HL-60/S4 treated with phorbol 12-myristate 13-acetate at 8.2 ng/mL for 4 days and 3 days (cell line): ENCODE results near the gene OLA1.

ENCODE experiments used
- in situ Hi-C: fragments of 300-500 bp; cut with MboI; formaldehyde crosslinking; loops from 2 replicates; pipeline ENCODE4 v1.15.0; 2022; ENCODE audit warnings: low sequenced_read_pairs

The OLA1 gene

DNA sequence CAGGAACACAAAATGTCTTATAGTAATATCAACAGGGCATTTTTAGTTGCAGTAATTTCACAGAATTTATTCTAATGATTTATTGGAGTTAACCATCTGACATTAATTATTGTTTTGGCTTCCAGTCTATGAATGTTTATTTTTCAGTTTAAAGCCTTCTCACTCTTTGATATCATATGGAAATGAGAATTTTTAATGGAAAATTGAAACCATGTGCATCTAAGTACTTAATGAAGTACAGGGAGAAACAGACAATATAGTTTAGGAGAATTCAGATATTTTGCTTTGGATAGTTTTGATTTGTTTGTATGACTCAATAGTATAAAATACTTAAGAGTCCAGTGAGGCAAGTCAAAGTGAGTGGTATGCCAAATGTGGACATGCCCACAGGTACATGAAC is 126.1 kb downstream of the OLA1 start:
- in situ Hi-C loops, result no loop called here

DNA sequence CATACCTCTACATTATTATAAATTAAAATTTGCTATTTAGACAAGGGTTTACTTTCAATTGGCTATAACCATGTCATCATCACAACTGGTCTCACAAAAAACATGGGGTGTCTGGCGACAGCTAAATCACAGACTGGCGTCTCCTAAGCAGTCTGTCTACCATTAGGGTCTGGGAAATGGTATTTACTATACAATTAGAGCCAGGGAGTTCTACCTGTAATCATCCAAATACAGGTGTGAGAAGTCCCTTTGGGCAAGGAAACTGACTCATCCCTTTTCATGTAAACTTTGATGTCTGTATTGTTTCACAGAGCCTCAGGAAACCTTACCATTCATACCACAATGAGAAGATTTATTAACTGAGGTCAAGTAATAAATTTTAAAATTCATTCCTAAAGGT is 126.7 kb downstream of the OLA1 start:
- in situ Hi-C loops, result no loop called here

DNA sequence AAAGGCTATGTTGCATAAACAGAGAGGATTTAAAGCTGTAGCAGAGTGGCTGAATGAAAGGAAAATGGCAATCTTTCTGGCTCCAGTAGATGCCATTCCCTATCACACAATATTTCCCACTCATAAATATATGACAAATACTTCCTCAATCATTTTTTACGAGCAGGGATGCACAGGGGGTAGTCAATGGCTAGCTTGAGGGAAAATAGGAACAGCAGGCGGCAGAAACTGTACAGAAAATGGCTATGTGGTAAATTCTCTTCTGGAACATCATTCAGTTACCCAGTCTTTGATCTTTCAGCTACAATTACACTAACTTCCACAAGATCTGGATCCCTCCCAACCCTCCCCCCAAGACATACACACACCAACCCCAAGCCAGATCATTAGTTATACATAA is 127.2 kb downstream of the OLA1 start:
- in situ Hi-C loops, result no loop called here

DNA sequence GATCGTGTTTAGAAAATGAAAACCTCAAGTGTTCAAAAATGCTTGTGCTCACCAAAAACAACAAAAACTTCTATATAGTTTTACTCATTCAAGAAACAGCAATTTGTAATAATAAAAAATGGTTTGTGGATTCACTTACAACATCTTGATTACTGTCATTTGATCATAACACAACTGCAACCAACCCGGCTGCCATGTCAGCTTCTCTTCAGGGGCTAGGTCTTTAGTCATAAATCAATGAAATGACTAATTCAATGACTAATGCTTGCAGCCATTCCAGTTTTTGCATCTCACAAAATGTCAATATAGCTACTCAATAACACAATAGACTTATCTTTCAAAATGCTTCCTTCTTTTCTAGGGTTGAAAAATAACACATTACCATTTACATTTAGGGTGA is 128.0 kb downstream of the OLA1 start:
- in situ Hi-C loops, result no loop called here

DNA sequence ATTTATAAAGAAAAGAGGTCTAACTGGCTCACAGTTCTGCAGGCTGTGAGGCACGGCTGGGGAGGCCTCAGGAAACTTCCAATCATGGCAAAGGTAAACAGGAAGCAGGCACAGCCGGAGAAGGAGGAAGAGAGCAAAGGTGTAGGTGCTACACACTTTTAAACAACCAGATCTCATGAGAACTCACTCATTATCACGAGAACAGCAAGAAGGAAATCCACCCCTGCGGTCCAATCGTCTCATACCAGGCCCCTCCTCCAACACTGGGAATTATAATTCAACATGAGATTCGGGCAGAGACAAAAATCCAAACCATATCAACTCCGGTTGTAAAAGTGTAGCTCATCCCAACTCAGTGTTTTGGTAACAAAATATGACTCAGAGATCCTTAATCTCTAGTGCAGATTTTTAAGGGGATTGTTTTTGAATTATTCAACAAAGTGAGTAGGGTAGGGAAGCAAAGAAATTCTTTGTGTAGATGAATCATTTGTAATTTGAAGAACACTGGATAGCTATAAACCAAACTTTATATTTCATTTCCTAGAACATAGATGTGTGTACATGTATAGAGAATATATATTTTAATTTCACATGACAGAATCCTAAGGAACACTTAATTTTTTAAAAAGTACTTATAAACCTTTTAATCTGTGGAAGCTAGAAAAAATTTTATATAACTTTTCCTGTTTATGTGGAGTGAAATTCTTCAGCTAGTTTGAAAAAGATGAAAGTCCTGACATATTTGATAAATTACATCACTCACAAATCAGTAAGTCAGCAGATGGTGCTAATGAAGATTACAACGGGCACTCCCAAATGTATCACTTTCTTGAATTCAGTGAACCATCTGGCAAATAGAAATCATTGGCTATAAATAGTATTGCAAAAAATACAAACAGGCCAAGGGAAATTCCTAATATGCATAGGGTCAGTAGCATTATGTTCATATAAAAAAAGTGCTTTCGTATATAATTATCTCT is 130.1 kb downstream of the OLA1 start:
- in situ Hi-C loops, result no loop called here

DNA sequence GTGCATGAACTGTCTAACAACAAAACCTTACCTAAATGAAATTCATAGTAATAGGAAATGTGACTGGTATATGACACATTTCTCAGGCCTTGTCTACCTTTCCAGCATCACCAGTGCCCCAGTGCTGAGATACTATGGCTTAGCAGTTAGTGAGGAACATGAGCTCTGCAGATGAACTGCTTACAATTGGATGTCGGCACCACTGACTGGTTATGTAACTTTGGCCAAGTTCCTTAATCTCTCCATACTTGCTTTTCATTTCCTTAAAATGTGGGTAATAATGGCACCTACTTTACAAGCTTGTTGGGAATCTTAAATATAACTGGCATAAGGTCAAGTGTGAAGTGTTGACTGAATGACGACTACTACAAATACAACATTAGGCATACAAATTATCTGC is 136.3 kb downstream of the OLA1 start:
- in situ Hi-C loops, result no loop called here

DNA sequence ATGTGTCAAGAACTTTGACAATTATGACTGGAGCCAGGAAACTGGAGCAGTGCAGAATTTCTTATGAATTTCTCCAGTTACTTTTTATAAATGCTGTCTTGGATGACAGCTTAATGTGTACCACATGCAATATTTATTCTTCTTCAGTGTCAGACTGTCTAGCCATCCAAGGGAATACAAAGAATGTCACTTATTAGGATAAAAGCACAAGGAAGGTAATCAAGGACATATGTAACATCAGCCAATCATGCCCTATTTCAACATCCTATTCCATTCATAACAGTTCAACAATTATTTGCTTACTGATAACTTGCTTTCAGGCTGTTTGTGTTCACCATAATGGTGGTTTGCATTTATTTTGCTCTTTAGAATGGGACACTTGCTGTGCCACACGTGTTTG is 139.8 kb downstream of the OLA1 start:
- in situ Hi-C loops, result no loop called here

GRCh38 chr2:174106736-174107135 is 141.6 kb downstream of the OLA1 start:
- in situ Hi-C loops, result no loop called here

GRCh38 chr2:174094542-174094941 is 153.8 kb downstream of the OLA1 start:
- in situ Hi-C loops, result no loop called here

DNA sequence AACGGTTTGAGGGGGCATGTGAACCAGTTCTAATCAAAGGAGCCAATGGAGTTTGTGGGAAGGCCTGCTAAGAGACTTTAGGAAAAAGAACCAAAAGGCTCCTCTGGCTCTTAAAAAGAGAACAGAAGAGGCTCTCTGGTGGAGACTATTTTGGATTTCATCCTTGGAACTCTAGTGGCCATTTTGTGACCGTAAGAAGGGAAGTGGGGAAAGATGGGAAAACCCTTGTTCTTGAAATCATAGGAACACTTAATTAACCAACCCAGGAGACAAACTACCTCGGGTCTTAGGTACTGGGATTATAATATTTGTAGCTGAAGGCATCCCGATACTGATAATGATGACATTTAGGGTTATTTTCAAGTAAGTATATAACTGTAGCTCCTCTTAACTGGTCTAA is 157.9 kb downstream of the OLA1 start:
- in situ Hi-C loops, result no loop called here

DNA sequence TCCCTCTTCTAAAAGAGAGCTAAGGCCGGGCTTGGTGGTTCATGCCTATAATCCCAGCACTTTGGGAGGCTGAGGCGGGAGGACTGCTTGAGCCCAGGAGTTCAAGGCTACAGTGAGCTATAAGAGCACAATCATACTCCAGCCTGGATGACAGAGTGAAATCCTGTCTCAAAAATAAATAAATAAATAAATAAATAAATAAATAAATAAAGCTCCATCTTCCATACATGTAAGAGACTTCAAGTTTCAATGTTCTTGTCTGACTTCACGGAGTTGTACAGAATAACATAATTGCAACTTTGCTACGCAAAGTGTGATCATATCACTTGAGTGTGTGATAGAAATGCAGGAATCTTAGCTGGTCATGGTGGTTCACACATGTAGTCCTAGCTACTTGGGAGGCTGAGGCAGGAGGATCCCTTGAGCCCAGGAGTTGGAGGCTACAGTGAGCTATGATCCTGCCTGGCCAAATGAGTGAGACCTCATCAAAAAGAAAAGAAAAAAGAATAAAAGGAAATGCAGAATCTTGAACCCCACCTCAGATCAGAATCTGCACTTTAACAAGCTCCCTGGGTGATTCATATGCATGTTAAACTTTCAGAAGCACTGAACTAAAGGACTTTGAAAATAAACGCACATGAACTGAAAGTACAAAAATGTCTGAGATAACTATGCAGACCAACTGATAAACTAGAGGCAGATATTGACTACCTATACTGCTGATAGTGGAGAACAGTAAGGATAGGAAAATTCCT is 159.4 kb downstream of the OLA1 start:
- in situ Hi-C loops, result no loop called here

- in situ Hi-C loops, result no loop called here
Observed at GRCh38 chr2:174086708-174087107, 161.6 kb downstream of the OLA1 start.

GRCh38 chr2:174085781-174086180 is 162.6 kb downstream of the OLA1 start:
- in situ Hi-C loops, result no loop called here

- in situ Hi-C loops, result no loop called here
Observed at GRCh38 chr2:174083843-174084458, 164.4 kb downstream of the OLA1 start.

DNA sequence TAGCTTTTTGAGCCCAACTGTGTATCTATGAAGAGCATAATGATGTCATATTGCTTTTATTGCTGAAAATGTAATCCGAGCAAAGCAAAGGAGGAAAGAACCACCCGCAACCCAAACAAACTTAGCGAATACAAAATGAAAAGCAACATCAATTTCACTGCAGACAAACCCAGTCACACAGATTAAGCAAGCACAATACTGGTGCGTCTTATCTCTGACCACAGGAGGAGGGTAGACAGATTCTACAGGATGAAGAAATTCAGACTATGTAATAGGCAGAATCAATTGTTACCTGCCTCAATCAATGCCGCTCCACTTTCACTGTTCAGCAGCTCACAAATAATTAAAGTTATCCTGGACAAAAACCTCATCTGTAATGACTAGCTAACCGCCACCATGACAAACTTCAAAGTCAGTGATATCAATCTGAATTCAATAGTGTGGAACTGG is 167.6 kb downstream of the OLA1 start:
- in situ Hi-C loops, result no loop called here

GRCh38 chr2:174078275-174078674 is 170.1 kb downstream of the OLA1 start:
- in situ Hi-C loops, result no loop called here

- in situ Hi-C loops, result no loop called here
Observed at GRCh38 chr2:174076975-174077374, 171.4 kb downstream of the OLA1 start.

- in situ Hi-C loops, result no loop called here
Observed at GRCh38 chr2:174076040-174076439, 172.3 kb downstream of the OLA1 start.

DNA sequence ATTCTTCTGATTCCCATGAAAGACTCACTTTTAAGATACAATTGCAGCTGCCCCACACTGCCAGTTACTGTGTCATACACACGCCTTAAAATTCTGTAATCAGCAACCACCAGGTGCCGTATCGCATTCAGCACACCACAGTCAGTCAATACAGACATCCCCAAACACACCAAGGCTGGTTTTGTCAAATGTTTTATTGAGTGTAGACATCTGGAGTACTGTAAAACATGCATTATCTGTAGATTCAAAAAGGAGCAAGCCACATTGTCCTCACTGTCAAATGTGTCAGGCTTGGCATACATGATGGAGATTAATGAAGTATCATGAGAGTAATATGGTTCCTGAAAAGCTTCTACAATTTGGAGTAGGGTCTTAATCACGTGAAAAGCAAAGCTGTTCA is 173.5 kb downstream of the OLA1 start:
- in situ Hi-C loops, result no loop called here

DNA sequence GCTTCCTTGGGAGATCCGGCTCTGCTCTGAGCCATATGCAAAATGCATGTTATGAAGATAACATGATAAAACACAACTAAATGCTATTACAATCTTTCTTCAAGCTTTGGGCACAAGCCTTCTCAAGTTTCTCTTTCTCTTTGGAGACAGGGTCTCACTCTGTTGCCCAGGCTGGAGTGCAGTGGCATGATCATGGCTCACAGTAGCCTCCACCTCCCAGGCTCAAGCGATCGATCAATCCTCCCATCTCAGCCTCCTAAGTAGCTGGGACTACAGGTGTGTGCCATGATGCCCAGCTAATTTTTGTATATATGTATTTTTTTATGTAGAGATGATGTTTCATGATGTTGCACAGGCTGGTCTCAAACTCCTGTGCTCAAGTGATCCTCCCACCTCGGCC is 175.5 kb downstream of the OLA1 start:
- in situ Hi-C loops, result no loop called here

- in situ Hi-C loops, result no loop called here
Observed at GRCh38 chr2:174072069-174072468, 176.3 kb downstream of the OLA1 start.

- in situ Hi-C loops, result no loop called here
Observed at GRCh38 chr2:174071321-174071720, 177.0 kb downstream of the OLA1 start.
